ENCODE results near the gene CTIF. TPM values are rescaled to one million over a fixed set of nuclear protein-coding genes. Genes with fewer than 3 reads are reported as not detected.

CTIF gene
- total RNA-seq, 4 donors from 2014 or later, result 29.0 to 61.5 (median 37.7) TPM

DNA sequence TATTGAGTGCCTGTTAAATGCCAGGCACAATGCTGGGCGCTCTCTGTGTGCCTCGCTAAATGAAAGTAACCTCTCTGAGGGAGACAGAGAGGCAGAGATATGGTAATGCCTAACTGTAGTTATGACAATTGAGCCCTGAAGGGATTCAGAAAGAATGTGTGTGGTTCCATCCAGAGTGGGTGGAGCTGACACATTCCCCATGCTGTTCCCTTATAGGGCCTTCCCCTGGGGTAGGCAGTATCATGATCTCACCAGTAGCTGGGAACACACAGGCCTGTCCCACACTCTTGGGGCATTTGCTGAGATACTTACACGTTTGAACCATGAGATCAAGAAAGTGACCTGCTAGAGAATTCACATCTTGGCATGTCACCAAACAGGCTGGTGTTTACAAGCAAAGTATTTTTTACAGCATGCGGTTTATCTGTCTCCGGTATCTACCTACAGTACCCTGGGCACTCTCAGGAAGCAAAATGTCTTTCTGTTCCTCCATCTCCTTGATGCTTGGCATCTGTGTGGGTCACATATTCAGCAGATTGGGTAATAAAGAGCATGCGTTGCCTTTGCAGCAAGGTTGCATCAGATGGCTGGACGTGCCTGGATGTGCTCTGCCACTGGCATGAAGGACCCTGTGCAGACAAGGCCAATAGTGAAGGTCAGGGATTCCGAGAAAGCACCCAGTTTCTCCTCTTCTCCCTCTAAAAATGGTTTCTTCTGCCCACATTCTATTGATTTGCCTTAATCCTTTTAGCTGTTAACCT lies 9.4 kb downstream of the CTIF start:
- Histone ChIP-seq H3K27ac (peak overlapping the region; percentile 72), H3K4me1 (peaks cover 41% of the 10 kb centered on the region), H3K36me3 (no peaks in the 10 kb centered on the region), H3K27me3 (no peaks in the 10 kb centered on the region), H3K4me3 (no peak overlapping the region), H3K9me3 (no peaks in the 10 kb centered on the region)
- no peak for TF ChIP-seq POLR2A (IDR thresholded peaks at IDR 0.05)
- peak in 1 of 3 donors; percentile 40 for TF ChIP-seq POLR2AphosphoS5 (IDR thresholded peaks at IDR 0.05)
- peak; percentile 68 to 72 for DNase-seq (ENCODE audit: low spot score in 2 of 2)
- 49% methylated on average over 6 of the region's 8 CpGs for WGBS

DNA sequence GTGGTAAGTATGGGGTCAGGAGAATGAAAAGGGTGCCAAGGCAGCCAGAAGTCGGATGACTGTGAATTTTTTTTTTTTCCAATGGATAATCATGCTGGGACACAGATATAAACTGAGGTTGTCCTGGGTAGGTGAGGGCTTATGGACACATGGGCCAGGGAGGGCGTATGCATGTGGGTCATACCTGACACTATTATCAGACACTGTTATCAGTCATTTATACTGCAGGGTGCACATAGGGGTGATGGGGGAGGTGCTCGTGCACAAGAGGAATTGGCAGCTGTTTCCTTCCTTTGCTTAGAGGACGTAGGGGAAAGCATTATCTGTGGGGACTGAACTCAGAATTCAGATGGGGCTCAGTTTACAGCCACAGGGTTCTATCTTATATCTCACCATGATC lies 10.1 kb downstream of the CTIF start:
- peak in 1 of 2 donors; percentile 36 for DNase-seq (ENCODE audit: low spot score in 2 of 2)
- H3K27me3 ChIP-seq, result no peaks in the 10 kb centered on the region
- H3K4me3 ChIP-seq, result no peak overlapping the region
- peaks cover 41% of the 10 kb centered on the region for H3K4me1 ChIP-seq
- H3K9me3 ChIP-seq, result no peaks in the 10 kb centered on the region
- TF ChIP-seq, protein P1, sequence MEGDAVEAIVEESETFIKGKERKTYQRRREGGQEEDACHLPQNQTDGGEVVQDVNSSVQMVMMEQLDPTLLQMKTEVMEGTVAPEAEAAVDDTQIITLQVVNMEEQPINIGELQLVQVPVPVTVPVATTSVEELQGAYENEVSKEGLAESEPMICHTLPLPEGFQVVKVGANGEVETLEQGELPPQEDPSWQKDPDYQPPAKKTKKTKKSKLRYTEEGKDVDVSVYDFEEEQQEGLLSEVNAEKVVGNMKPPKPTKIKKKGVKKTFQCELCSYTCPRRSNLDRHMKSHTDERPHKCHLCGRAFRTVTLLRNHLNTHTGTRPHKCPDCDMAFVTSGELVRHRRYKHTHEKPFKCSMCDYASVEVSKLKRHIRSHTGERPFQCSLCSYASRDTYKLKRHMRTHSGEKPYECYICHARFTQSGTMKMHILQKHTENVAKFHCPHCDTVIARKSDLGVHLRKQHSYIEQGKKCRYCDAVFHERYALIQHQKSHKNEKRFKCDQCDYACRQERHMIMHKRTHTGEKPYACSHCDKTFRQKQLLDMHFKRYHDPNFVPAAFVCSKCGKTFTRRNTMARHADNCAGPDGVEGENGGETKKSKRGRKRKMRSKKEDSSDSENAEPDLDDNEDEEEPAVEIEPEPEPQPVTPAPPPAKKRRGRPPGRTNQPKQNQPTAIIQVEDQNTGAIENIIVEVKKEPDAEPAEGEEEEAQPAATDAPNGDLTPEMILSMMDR (IDR thresholded peaks at IDR 0.05), result no peak
- WGBS, result 80% methylated on average over 4 of the region's 4 CpGs
- peak overlapping the region; percentile 72 for H3K27ac ChIP-seq
- H3K36me3 ChIP-seq, result no peaks in the 10 kb centered on the region

DNA sequence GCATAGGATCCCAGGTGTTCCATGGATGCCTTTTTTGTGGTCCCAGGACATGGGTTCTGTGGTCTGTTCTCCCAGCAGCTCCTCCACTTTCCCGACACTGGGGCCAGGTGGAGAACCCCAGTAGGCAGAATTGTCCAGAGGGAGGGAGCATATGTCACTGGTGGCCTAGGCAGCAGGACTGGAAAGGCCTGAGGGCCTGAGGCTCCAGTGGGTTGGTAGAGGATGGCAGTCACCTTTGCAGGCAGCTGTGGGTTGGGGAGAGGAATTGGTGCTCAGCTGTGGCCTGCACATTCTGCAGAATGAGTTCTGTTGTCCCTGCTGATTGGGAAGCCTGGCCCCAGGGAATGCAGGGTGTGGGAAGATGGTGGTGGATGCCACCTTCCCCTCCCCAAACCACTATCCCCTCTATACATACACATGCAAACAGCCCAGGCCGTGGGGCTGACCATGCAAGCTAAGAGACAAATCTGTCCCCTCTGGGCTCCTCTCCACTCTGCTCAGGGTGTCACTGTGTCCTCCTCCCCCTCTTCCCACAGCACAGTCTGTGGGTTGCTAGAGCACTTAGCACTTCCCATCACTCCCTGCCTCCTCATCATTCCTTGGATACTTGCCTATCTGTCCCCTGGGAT lies 11.4 kb downstream of the CTIF start:
- DNase-seq (ENCODE audit: low spot score in 2 of 2), result peak in 1 of 2 donors; percentile 69
- Histone ChIP-seq H3K27ac (no peak overlapping the region), H3K4me3 (no peak overlapping the region), H3K36me3 (no peaks in the 10 kb centered on the region), H3K4me1 (peaks cover 35% of the 10 kb centered on the region), H3K9me3 (no peaks in the 10 kb centered on the region), H3K27me3 (no peaks in the 10 kb centered on the region)
- TF ChIP-seq, protein P1 (IDR thresholded peaks at IDR 0.05), result no peak
- TF ChIP-seq POLR2AphosphoS5 (IDR thresholded peaks at IDR 0.05) (no peak), EP300 (IDR thresholded peaks at IDR 0.05) (no peak), POLR2A (IDR thresholded peaks at IDR 0.05) (no peak)
- 85% methylated on average over 2 of the region's 2 CpGs for WGBS

DNA sequence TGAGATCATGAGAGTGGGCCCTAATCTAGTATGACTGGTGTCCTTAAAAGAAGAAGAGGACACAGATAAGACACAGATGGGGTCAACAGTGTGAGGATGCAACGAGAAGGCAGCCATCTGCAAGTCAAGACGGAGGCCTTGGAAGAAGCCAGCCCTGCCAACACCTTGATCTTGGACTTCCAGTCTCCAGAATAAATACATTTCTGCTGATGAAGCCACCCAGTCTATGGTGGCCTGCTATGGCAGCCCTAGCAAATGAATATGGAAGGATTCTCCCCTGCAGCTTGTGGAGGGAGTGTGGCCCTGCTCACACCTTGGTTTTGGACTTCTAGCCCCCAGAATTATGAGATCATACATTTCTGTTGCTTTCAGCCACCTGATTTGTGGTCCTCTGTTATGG lies 12.3 kb downstream of the CTIF start:
- H3K27me3 ChIP-seq, result no peaks in the 10 kb centered on the region
- 91% methylated on average over 2 of the region's 2 CpGs for WGBS
- TF ChIP-seq, protein P1 (IDR thresholded peaks at IDR 0.05), result no peak
- TF ChIP-seq EP300 (IDR thresholded peaks at IDR 0.05) (no peak), POLR2A (IDR thresholded peaks at IDR 0.05) (no peak), POLR2AphosphoS5 (IDR thresholded peaks at IDR 0.05) (no peak)
- H3K36me3 ChIP-seq, result no peaks in the 10 kb centered on the region
- peaks cover 27% of the 10 kb centered on the region for H3K4me1 ChIP-seq
- H3K4me3 ChIP-seq, result no peak overlapping the region
- peak; percentile 19 to 49 for DNase-seq (ENCODE audit: low spot score in 2 of 2)
- H3K27ac ChIP-seq, result no peak overlapping the region
- H3K9me3 ChIP-seq, result no peaks in the 10 kb centered on the region

DNA sequence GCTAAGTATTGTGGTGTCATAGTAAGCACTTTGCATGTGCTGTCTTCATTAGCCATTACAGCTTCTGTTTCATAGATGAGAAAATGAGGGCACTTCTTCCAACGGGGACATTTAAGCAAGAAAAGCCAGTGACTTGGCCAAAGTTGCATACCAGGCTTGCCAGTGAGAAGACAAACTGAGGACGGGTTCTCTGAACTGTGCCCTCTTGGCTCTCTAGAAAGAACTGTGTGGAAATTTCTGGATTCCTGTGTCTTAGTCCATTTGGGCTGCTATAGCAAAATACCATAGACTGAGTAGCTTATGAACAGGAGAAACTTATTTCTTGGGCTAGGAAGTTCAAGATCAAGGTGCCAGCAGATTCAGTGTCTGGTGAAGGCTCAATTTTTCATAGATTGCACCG lies 13.3 kb downstream of the CTIF start:
- no peak overlapping the region for H3K27ac ChIP-seq
- H3K9me3 ChIP-seq, result no peaks in the 10 kb centered on the region
- no peak overlapping the region for H3K4me3 ChIP-seq
- DNase-seq (ENCODE audit: low spot score in 2 of 2), result no peak
- TF ChIP-seq POLR2A (IDR thresholded peaks at IDR 0.05) (no peak), EP300 (IDR thresholded peaks at IDR 0.05) (no peak)
- H3K36me3 ChIP-seq, result no peaks in the 10 kb centered on the region
- H3K4me1 ChIP-seq, result peaks cover 16% of the 10 kb centered on the region
- H3K27me3 ChIP-seq, result no peaks in the 10 kb centered on the region
- WGBS, result 77% methylated on average over 3 of the region's 3 CpGs

DNA sequence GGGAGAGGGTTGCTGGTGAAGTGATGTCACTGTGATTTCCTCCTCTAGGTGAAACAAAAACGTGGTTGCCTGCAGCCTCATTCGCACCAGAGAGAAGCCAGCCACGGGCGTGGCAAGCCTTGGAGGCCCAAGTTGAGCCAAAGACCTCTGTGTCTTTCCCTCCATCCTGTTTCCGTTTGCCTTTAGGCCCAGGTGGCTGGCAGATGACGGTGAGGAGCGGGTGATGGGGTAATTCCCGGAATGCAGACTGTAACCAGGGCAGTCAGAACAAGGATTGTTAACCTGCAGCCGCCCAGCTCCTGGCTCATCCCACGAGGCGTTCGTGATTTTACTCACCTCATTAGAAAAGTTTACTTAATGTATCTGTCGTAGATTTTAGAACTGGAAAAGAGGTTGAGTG lies 14.4 kb downstream of the CTIF start:
- Histone ChIP-seq H3K27me3 (no peaks in the 10 kb centered on the region), H3K4me3 (no peak overlapping the region), H3K4me1 (peaks cover 5% of the 10 kb centered on the region), H3K9me3 (no peaks in the 10 kb centered on the region), H3K27ac (no peak overlapping the region), H3K36me3 (no peaks in the 10 kb centered on the region)
- WGBS, result 51% methylated on average over 13 of the region's 13 CpGs
- TF ChIP-seq EP300 (IDR thresholded peaks at IDR 0.05) (no peak), POLR2AphosphoS5 (IDR thresholded peaks at IDR 0.05) (no peak), POLR2A (IDR thresholded peaks at IDR 0.05) (no peak)
- TF ChIP-seq, protein P1 (IDR thresholded peaks at IDR 0.05), result no peak
- DNase-seq (ENCODE audit: low spot score in 2 of 2), result no peak
